ENCODE measurements around the gene LCLAT1.

DNA sequence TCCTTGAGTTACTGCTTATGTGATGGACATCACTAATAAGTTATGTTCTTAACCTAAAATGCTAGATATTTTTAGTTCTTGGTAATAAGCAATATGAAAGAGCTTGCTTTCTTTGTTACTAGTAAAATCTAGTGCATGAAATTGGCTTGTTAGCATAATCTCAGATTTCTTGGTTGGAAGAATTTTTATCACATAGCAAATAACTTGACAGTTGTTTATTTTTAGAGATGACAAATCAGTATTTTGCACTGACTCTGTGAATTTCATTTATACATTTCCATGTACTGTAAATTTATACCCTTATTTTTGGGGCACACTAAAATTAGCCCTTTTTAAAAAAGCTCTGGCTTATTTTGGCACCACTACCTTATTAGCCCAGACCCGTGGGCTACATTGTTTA lies 45.6 kb downstream of the LCLAT1 start:
- TF ChIP-seq EZH2phosphoT487 (IDR thresholded peaks at IDR 0.05; ENCODE audit: borderline replicate concordance, low read depth) (no peak), PBX3 (IDR thresholded peaks at IDR 0.05) (no peak)
